Peyer's patch (tissue), 4 donors: ENCODE data around the gene OXT. TPM values are rescaled to one million over a fixed set of nuclear protein-coding genes. Genes with fewer than 3 reads are reported as not detected.

Source experiments
- DNase-seq, 3 donors: peaks; one replicate each; pipeline ENCODE4 v3.0.0-alpha.2; 2017 to 2019
- H3K27ac ChIP-seq, 4 donors: fragments of 200-600 bp; sonication (generic); one replicate each; pipeline ENCODE4 v1.5.1; 2016 to 2019
- H3K27me3 ChIP-seq, 2 donors: fragments of 200-600 bp; sonication (generic); one replicate each; pipeline ENCODE4 v1.5.1; 2019
- H3K36me3 ChIP-seq, 3 donors: fragments of 200-600 bp; sonication (generic); one replicate each; pipeline ENCODE4 v1.5.1; 2016 to 2019
- H3K4me1 ChIP-seq, 4 donors: fragments of 200-600 bp; sonication (generic); one replicate each; pipeline ENCODE4 v1.5.1; 2016 to 2019
- H3K4me3 ChIP-seq, 4 donors: fragments of 200-600 bp; sonication (generic); 1 replicate in 3 of 4; 2 replicates in 1 of 4; pipeline ENCODE4 v1.5.1; 2016 to 2019; ENCODE audit warnings: mild to moderate bottlenecking in 1 of 4
- H3K9me3 ChIP-seq, 4 donors: fragments of 200-600 bp; sonication (generic); one replicate each; pipeline ENCODE4 v1.5.1; 2016 to 2019; ENCODE audit warnings: mild to moderate bottlenecking in 1 of 4
- POLR2A ChIP-seq, 2 donors: fragments of 450-650 bp; IDR thresholded peaks; one replicate each; pipeline ENCODE4 v1.5.1; 2017; ENCODE audit warnings: antibody characterized with exemption in 2 of 2, mild to moderate bottlenecking in 2 of 2, moderate library complexity in 2 of 2
- total RNA-seq, 4 donors: library from RNA; depleted of rRNA; stranded (reverse); fragments of >200 nt; gene quantifications; one replicate each; pipeline ENCODE4 v1.1.0, GENCODE V29; 2016
- TF ChIP-seq, protein P1 (sequence below), 6 experiments: fragments of 450-650 bp in 4 of 6; fragments of 200-600 bp in 2 of 6; sonication (generic) in 1 of 6; IDR thresholded peaks; one replicate each; pipeline ENCODE4 v1.5.1; 2017 to 2019; ENCODE audit warnings: antibody characterized with exemption in 6 of 6, mild to moderate bottlenecking in 3 of 6, moderate library complexity in 1 of 6

The OXT gene
- total RNA-seq, 4 donors from 2014 or later: 9.3 TPM; not detected in 3

GRCh38 chr20:3045816-3046676 is 25.4 kb upstream of the OXT start, which contains the start of gene MRPS26:
MRPS26 (plus strand) TSS chr20:3046052; CDS start chr20:3046069, 17 bp downstream.
- peak within 1 kb of the TSS; percentile 65 to 98 (median 87) for H3K4me3 ChIP-seq
- peaks cover 0 to 19% (median 9%) of the 10 kb centered on the region in 4 donors for H3K4me1 ChIP-seq
- peaks cover 0 to 26% (median 0%) of the 10 kb centered on the region in 3 donors for H3K36me3 ChIP-seq
- H3K27ac ChIP-seq: peak within 1 kb of the TSS; percentile 87 to 94 (median 92)
- H3K9me3 ChIP-seq: no peaks in the 10 kb centered on the region
- H3K27me3 ChIP-seq: no peaks in the 10 kb centered on the region
- DNase-seq: peak; percentile 91 to 96 (median 95)
- TF ChIP-seq, protein P1, sequence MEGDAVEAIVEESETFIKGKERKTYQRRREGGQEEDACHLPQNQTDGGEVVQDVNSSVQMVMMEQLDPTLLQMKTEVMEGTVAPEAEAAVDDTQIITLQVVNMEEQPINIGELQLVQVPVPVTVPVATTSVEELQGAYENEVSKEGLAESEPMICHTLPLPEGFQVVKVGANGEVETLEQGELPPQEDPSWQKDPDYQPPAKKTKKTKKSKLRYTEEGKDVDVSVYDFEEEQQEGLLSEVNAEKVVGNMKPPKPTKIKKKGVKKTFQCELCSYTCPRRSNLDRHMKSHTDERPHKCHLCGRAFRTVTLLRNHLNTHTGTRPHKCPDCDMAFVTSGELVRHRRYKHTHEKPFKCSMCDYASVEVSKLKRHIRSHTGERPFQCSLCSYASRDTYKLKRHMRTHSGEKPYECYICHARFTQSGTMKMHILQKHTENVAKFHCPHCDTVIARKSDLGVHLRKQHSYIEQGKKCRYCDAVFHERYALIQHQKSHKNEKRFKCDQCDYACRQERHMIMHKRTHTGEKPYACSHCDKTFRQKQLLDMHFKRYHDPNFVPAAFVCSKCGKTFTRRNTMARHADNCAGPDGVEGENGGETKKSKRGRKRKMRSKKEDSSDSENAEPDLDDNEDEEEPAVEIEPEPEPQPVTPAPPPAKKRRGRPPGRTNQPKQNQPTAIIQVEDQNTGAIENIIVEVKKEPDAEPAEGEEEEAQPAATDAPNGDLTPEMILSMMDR (IDR thresholded peaks at IDR 0.05): peak in 2 of 6 experiments; percentile 8 to 14
- peak in 1 of 2 donors; percentile 62 for TF ChIP-seq POLR2A (IDR thresholded peaks at IDR 0.05)

GRCh38 chr20:3046677-3047462 is 24.6 kb upstream of the OXT start:
- no peak for TF ChIP-seq POLR2A (IDR thresholded peaks at IDR 0.05)
- TF ChIP-seq, protein P1 (IDR thresholded peaks at IDR 0.05): no peak
- no peaks in the 10 kb centered on the region for H3K27me3 ChIP-seq
- H3K4me1 ChIP-seq: peaks cover 0 to 17% (median 9%) of the 10 kb centered on the region in 4 donors
- H3K4me3 ChIP-seq: peak overlapping the region; percentile 65 to 98 (median 87)
- no peak for DNase-seq
- H3K36me3 ChIP-seq: peaks cover 0 to 26% (median 0%) of the 10 kb centered on the region in 3 donors
- H3K27ac ChIP-seq: peak overlapping the region; percentile 87 to 94 (median 92)
- no peaks in the 10 kb centered on the region for H3K9me3 ChIP-seq

- Histone ChIP-seq H3K4me3 (no peak overlapping the region), H3K36me3 (peaks cover 0 to 26% (median 0%) of the 10 kb centered on the region in 3 donors), H3K27me3 (no peaks in the 10 kb centered on the region), H3K4me1 (peaks cover 0 to 15% (median 9%) of the 10 kb centered on the region in 4 donors), H3K27ac (no peak overlapping the region), H3K9me3 (no peaks in the 10 kb centered on the region)
- TF ChIP-seq POLR2A (IDR thresholded peaks at IDR 0.05): no peak
- TF ChIP-seq, protein P1 (IDR thresholded peaks at IDR 0.05): no peak
- DNase-seq: no peak
These were observed 23.7 kb upstream of the OXT start for GRCh38 chr20:3047486-3048419.

- Histone ChIP-seq H3K27me3 (no peaks in the 10 kb centered on the region), H3K36me3 (peaks cover 0 to 26% (median 0%) of the 10 kb centered on the region in 3 donors), H3K4me1 (peaks cover 0 to 15% (median 9%) of the 10 kb centered on the region in 4 donors), H3K9me3 (no peaks in the 10 kb centered on the region), H3K27ac (no peak overlapping the region), H3K4me3 (no peak overlapping the region)
- DNase-seq: no peak
- TF ChIP-seq POLR2A (IDR thresholded peaks at IDR 0.05): no peak
- TF ChIP-seq, protein P1 (IDR thresholded peaks at IDR 0.05): no peak
These were observed 19.9 kb upstream of the OXT start for GRCh38 chr20:3051385-3052019.
